NCI-H345 treated with DMSO at 0.1 percent for 48 hours (cell line): ENCODE measurements around the gene CTAGE15.
"Not testable (repeated sequence)": the region's sequence is repeated elsewhere in the genome, so short reads cannot be mapped to it uniquely, and the experiment has no call there.

ENCODE experiments used
- DNase-seq: peaks from one replicate; lab custom pipeline; 2025; ENCODE audit not compliant: unreplicated experiment; lab: John Stamatoyannopoulos, UW

CTAGE15 gene

GRCh38 chr7:143571501-143571900 is at the start of gene CTAGE15:
CTAGE15 (plus strand) TSS chr7:143571801; CDS start chr7:143571818, 17 bp downstream.
- not testable (repeated sequence) for DNase-seq

- not testable (repeated sequence) for DNase-seq
These were observed 49.2 kb upstream of the CTAGE15 start for GRCh38 chr7:143522309-143522916.

- not testable (repeated sequence) for DNase-seq
These were observed 40.3 kb upstream of the CTAGE15 start for GRCh38 chr7:143531169-143531926.

GRCh38 chr7:143531932-143532331 is 39.7 kb upstream of the CTAGE15 start:
- not testable (repeated sequence) for DNase-seq

- not testable (repeated sequence) for DNase-seq
These were observed 38.3 kb upstream of the CTAGE15 start for GRCh38 chr7:143533213-143533839.

- not testable (repeated sequence) for DNase-seq
These were observed 35.2 kb upstream of the CTAGE15 start for GRCh38 chr7:143536443-143536842.

- DNase-seq, result not testable (repeated sequence)
These were observed 28.1 kb upstream of the CTAGE15 start for GRCh38 chr7:143543288-143544038.

- DNase-seq, result not testable (repeated sequence)
These were observed 15.6 kb upstream of the CTAGE15 start for GRCh38 chr7:143555968-143556367.

GRCh38 chr7:143563306-143563705 is 8.3 kb upstream of the CTAGE15 start:
- not testable (repeated sequence) for DNase-seq

GRCh38 chr7:143566001-143566400 is 5.6 kb upstream of the CTAGE15 start:
- not testable (repeated sequence) for DNase-seq

GRCh38 chr7:143588183-143588582 is 16.6 kb downstream of the CTAGE15 start:
- DNase-seq, result not testable (repeated sequence)

- not testable (repeated sequence) for DNase-seq
These were observed 18.3 kb downstream of the CTAGE15 start for GRCh38 chr7:143589897-143590296.

- DNase-seq, result not testable (repeated sequence)
These were observed 26.5 kb downstream of the CTAGE15 start for GRCh38 chr7:143598086-143598485.

GRCh38 chr7:143603549-143603948 is 31.9 kb downstream of the CTAGE15 start:
- DNase-seq, result not testable (repeated sequence)

- not testable (repeated sequence) for DNase-seq
These were observed 34.5 kb downstream of the CTAGE15 start for GRCh38 chr7:143606088-143606487.

- DNase-seq, result not testable (repeated sequence)
These were observed 43.9 kb downstream of the CTAGE15 start for GRCh38 chr7:143615545-143615944.

GRCh38 chr7:143617204-143617603 is 45.6 kb downstream of the CTAGE15 start:
- not testable (repeated sequence) for DNase-seq

GRCh38 chr7:143620058-143620457 is 48.5 kb downstream of the CTAGE15 start:
- DNase-seq, result not testable (repeated sequence)

- not testable (repeated sequence) for DNase-seq
These were observed 49.0 kb downstream of the CTAGE15 start, which contains the start of gene TCAF2 for GRCh38 chr7:143620646-143621045. TCAF2 (plus strand) TSS chr7:143620974.

- not testable (repeated sequence) for DNase-seq
These were observed 49.6 kb downstream of the CTAGE15 start for GRCh38 chr7:143621175-143621574.

- DNase-seq, result not testable (repeated sequence)
These were observed 50.5 kb downstream of the CTAGE15 start for GRCh38 chr7:143622130-143622529.
